H9 (cell line): Measurements from ENCODE around the gene HHEX. TPM values are rescaled to one million over a fixed set of nuclear protein-coding genes. Genes with fewer than 3 reads are reported as not detected.

Experiments
- DNase-seq: peaks from one replicate; pipeline ENCODE4 v3.0.0-alpha.2; 2017
- H2AFZ ChIP-seq: one replicate; pipeline ENCODE4 v1.6.1; 2013; ENCODE audit warnings: mild to moderate bottlenecking, low read length, control low read depth, moderate library complexity
- H2AK5ac ChIP-seq: 2 replicates; pipeline ENCODE4 v1.6.1; 2013; ENCODE audit warnings: low read length, control low read depth, mixed read lengths; ENCODE audit not compliant: insufficient read length
- H2BK120ac ChIP-seq: one replicate; pipeline ENCODE4 v1.6.1; 2013; ENCODE audit warnings: low read depth, mild to moderate bottlenecking, low read length, control low read depth, inconsistent platforms; ENCODE audit not compliant: poor library complexity, severe bottlenecking
- H2BK12ac ChIP-seq: 2 replicates; pipeline ENCODE4 v1.6.1; 2013; ENCODE audit warnings: low read length, control low read depth, mixed read lengths, low read depth; ENCODE audit not compliant: insufficient read length
- H2BK15ac ChIP-seq: 2 replicates; pipeline ENCODE4 v1.6.1; 2013; ENCODE audit warnings: low read depth, low read length, control low read depth
- H2BK20ac ChIP-seq: one replicate; pipeline ENCODE4 v1.6.1; 2013; ENCODE audit warnings: low read depth, mild to moderate bottlenecking, low read length, control low read depth, inconsistent platforms; ENCODE audit not compliant: poor library complexity, severe bottlenecking
- H2BK5ac ChIP-seq: 2 replicates; pipeline ENCODE4 v1.6.1; 2013; ENCODE audit warnings: low read length, control low read depth, mixed read lengths; ENCODE audit not compliant: insufficient read length
- H3K14ac ChIP-seq: 2 replicates; pipeline ENCODE4 v1.6.1; 2013; ENCODE audit warnings: low read length, control low read depth; ENCODE audit not compliant: insufficient read depth
- H3K18ac ChIP-seq: 2 replicates; pipeline ENCODE4 v1.6.1; 2013; ENCODE audit warnings: low read depth, mild to moderate bottlenecking, mixed read lengths, low read length, control low read depth; ENCODE audit not compliant: insufficient read length
- H3K23ac ChIP-seq: 2 replicates; pipeline ENCODE4 v1.6.1; 2013; ENCODE audit warnings: low read length, control low read depth, mixed read lengths, low read depth; ENCODE audit not compliant: insufficient read length
- H3K23me2 ChIP-seq: 2 replicates; pipeline ENCODE4 v1.6.1; 2013; ENCODE audit warnings: low read depth, mild to moderate bottlenecking, mixed read lengths, low read length, control low read depth; ENCODE audit not compliant: insufficient read length, poor library complexity, severe bottlenecking
- H3K27ac ChIP-seq: 2 replicates; pipeline ENCODE4 v1.5.1; 2013; ENCODE audit warnings: low read length, control low read depth, mixed read lengths, low read depth; ENCODE audit not compliant: insufficient read length
- H3K27me3 ChIP-seq: 2 replicates; pipeline ENCODE4 v1.6.1; 2013; ENCODE audit warnings: low read length, control low read depth, inconsistent platforms; ENCODE audit not compliant: insufficient read depth
- H3K4ac ChIP-seq: 2 replicates; pipeline ENCODE4 v1.6.1; 2013; ENCODE audit warnings: low read depth, mild to moderate bottlenecking, control low read depth, inconsistent platforms, low read length, moderate library complexity
- H3K4me1 ChIP-seq: 2 replicates; pipeline ENCODE4 v1.6.1; 2013; ENCODE audit warnings: low read length, control low read depth, inconsistent platforms; ENCODE audit not compliant: insufficient read depth
- H3K4me2 ChIP-seq: 2 replicates; pipeline ENCODE4 v1.6.1; 2013; ENCODE audit warnings: low read length, control low read depth, mixed read lengths; ENCODE audit not compliant: insufficient read length, insufficient read depth
- H3K56ac ChIP-seq: 2 replicates; pipeline ENCODE4 v1.6.1; 2013; ENCODE audit warnings: low read depth, mild to moderate bottlenecking, mixed read lengths, low read length, control low read depth; ENCODE audit not compliant: insufficient read length
- H3K79me1 ChIP-seq: 2 replicates; pipeline ENCODE4 v1.6.1; 2013; ENCODE audit warnings: low read depth, mild to moderate bottlenecking, moderate library complexity, low read length, control low read depth, inconsistent platforms; ENCODE audit not compliant: insufficient read depth, poor library complexity, severe bottlenecking
- H3K79me2 ChIP-seq: 2 replicates; pipeline ENCODE4 v1.6.1; 2013; ENCODE audit warnings: low read length, control low read depth, inconsistent platforms; ENCODE audit not compliant: insufficient read depth
- H3K9ac ChIP-seq: 2 replicates; pipeline ENCODE4 v1.6.1; 2013; ENCODE audit warnings: low read length, control low read depth, mixed read lengths; ENCODE audit not compliant: insufficient read length; ENCODE audit errors: extremely low read depth
- H3K9me3 ChIP-seq: one replicate; pipeline ENCODE4 v1.6.1; 2013; ENCODE audit warnings: low read depth, low read length, inconsistent platforms; ENCODE audit not compliant: control insufficient read depth
- H3T11ph ChIP-seq: one replicate; pipeline ENCODE4 v1.6.1; 2013; ENCODE audit warnings: mild to moderate bottlenecking, low read length, control low read depth, inconsistent platforms
- H4K20me1 ChIP-seq: one replicate; pipeline ENCODE4 v1.6.1; 2013; ENCODE audit not compliant: control insufficient read depth, insufficient read length, insufficient read depth
- H4K5ac ChIP-seq: 2 replicates; pipeline ENCODE4 v1.6.1; 2013; ENCODE audit warnings: low read depth, mild to moderate bottlenecking, mixed read lengths, low read length, control low read depth; ENCODE audit not compliant: insufficient read length
- H4K8ac ChIP-seq: replicated peaks from 2 replicates; pipeline ENCODE4 v1.6.1; 2013; ENCODE audit warnings: low read length, control low read depth, mixed read lengths, low read depth; ENCODE audit not compliant: insufficient read length
- H4K91ac ChIP-seq: 2 replicates; pipeline ENCODE4 v1.6.1; 2013; ENCODE audit warnings: low read depth, mild to moderate bottlenecking, moderate library complexity, mixed read lengths, low read length, control low read depth; ENCODE audit not compliant: insufficient read length
- H3K27ac Mint-ChIP-seq, 3 experiments: 2 replicates in 2 of 3; 3 replicates in 1 of 3; pipeline ENCODE4 v1.8.0; 2020 to 2021; ENCODE audit warnings: mixed read lengths in 3 of 3, mild to moderate bottlenecking in 1 of 3, moderate library complexity in 1 of 3
- H3K27me3 Mint-ChIP-seq: 2 replicates; pipeline ENCODE4 v1.8.0; 2021; ENCODE audit warnings: low read depth, mild to moderate bottlenecking, moderate library complexity, mixed read lengths
- H3K36me3 Mint-ChIP-seq, 3 experiments: 2 replicates in 2 of 3; 3 replicates in 1 of 3; pipeline ENCODE4 v1.8.0; 2020 to 2021; ENCODE audit warnings: low read depth in 3 of 3, mixed read lengths in 3 of 3; ENCODE audit not compliant: insufficient read depth in 1 of 3
- H3K4me1 Mint-ChIP-seq, 2 experiments: 2 replicates each; pipeline ENCODE4 v1.8.0; 2020; ENCODE audit warnings: mixed read lengths in 2 of 2
- H3K4me3 Mint-ChIP-seq, 2 experiments: 2 replicates in 1 of 2; 3 replicates in 1 of 2; pipeline ENCODE4 v1.8.0; 2020 to 2021; ENCODE audit warnings: mild to moderate bottlenecking in 2 of 2, mixed read lengths in 2 of 2, moderate library complexity in 1 of 2
- H3K9me3 Mint-ChIP-seq, 2 experiments: 2 replicates in 1 of 2; 3 replicates in 1 of 2; pipeline ENCODE4 v1.8.0; 2020; ENCODE audit warnings: mild to moderate bottlenecking in 2 of 2, mixed read lengths in 2 of 2, moderate library complexity in 1 of 2
- CTCF ChIP-seq: fragments of 200-600 bp; sonication (generic); conservative IDR thresholded peaks from 3 replicates; pipeline ENCODE4 v1.8.0; 2021; ENCODE audit warnings: antibody characterized with exemption, mild to moderate bottlenecking
- WGBS: extraction: QIAGEN DNeasy Blood & Tissue Kit; methylation state at CpG from one replicate; pipeline ENCODE4 v1.1.7; 2013; ENCODE audit warnings: missing lambda C conversion rate, low lambda C conversion rate, mixed read lengths; ENCODE audit not compliant: insufficient read length; ENCODE audit errors: extremely low coverage; 5-methylcytosine and 5-hydroxymethylcytosine counted together
- total RNA-seq: library from RNA; stranded (reverse); gene quantifications from 2 replicates; pipeline ENCODE4 v1.2.1, GENCODE V29; 2021

Gene HHEX
- total RNA-seq, 1 experiment from 2014 or later: 2.2 TPM

DNA sequence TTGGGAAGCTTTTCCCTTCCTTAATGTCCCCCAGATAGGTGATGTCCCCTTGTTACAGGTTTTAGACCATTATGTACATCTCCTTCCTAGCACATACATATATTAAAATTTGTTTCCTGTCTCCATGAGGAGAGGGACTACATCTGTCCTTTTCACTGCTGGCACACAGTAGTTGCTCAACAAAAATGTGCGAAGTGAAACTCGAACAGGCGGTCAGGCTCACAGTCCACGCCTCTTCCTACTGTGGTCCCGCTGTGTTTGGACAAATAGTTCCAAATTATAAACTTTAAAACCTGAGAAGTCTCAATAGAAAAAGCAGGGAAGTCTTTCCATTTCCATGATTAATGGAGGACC lies 1.2 kb upstream of the HHEX start:
- no peak overlapping the region for H4K91ac ChIP-seq
- H3K56ac ChIP-seq: no peak overlapping the region
- no peak overlapping the region for H3K14ac ChIP-seq
- peak overlapping the region; percentile 62 for H3K4me2 ChIP-seq
- H3K23me2 ChIP-seq: peaks cover 33% of the 10 kb centered on the region
- H4K5ac ChIP-seq: no peak overlapping the region
- no peaks in the 10 kb centered on the region for H3K79me2 ChIP-seq
- no peak overlapping the region for H3K9ac ChIP-seq
- H3K4me1 ChIP-seq: no peaks in the 10 kb centered on the region; the same call in 1 of the 2 replicates
- no peak overlapping the region for H3K27ac ChIP-seq
- no peak for TF ChIP-seq CTCF
- H3T11ph ChIP-seq: no peak overlapping the region
- WGBS: no CpG with 5 or more reads among the region's 5 CpGs
- no peak overlapping the region for H3K27ac Mint-ChIP-seq
- no peaks in the 10 kb centered on the region for H4K20me1 ChIP-seq
- H3K4ac ChIP-seq: no peak overlapping the region
- no peak overlapping the region for H2BK120ac ChIP-seq
- no peak overlapping the region for H2BK15ac ChIP-seq
- no peak overlapping the region for H2BK20ac ChIP-seq
- H3K36me3 Mint-ChIP-seq: peaks cover 0 to 2% (median 0%) of the 10 kb centered on the region in 3 experiments; a peak in 2 of 7 replicates
- H3K4me3 Mint-ChIP-seq: peak overlapping the region; percentile 55 to 83
- H3K27me3 Mint-ChIP-seq: peaks cover 80% of the 10 kb centered on the region
- H2AK5ac ChIP-seq: no peak overlapping the region
- no peak for DNase-seq
- no peak overlapping the region for H3K23ac ChIP-seq
- H4K8ac ChIP-seq: no peak overlapping the region
- peaks cover 37% of the 10 kb centered on the region; the same call in 1 of the 2 replicates for H3K27me3 ChIP-seq
- peaks cover 20 to 28% of the 10 kb centered on the region in 2 experiments for H3K4me1 Mint-ChIP-seq
- no peaks in the 10 kb centered on the region for H3K9me3 ChIP-seq
- peaks cover 0 to 8% of the 10 kb centered on the region in 2 experiments; a peak in 3 of 5 replicates for H3K9me3 Mint-ChIP-seq
- no peaks in the 10 kb centered on the region for H3K79me1 ChIP-seq
- H2BK5ac ChIP-seq: no peak overlapping the region
- H3K18ac ChIP-seq: no peak overlapping the region
- H2AFZ ChIP-seq: no peak overlapping the region
- H2BK12ac ChIP-seq: no peak overlapping the region
